Measurements from ENCODE around the gene PAWR.

- TF ChIP-seq CTCF (IDR thresholded peaks at IDR 0.05) = no peak
- no peak for TF ChIP-seq POLR2AphosphoS5 (IDR thresholded peaks at IDR 0.05)
- TF ChIP-seq POLR2A (IDR thresholded peaks at IDR 0.05) = no peak
Observed at GRCh38 chr12:79573820-79574219, 116.9 kb downstream of the PAWR start.
